ENCODE measurements around the gene PCP2.

GRCh38 chr19:7676376-7676775 is 42.9 kb upstream of the PCP2 start:
- TF ChIP-seq POLR2A (IDR thresholded peaks at IDR 0.05) (no peak), CTCF (IDR thresholded peaks at IDR 0.05) (no peak)

Measured in uterus (tissue), 2 donors.